HFF-Myc (cell line): ENCODE results near the gene TPSD1.
"Not testable (repeated sequence)": the region's sequence is repeated elsewhere in the genome, so short reads cannot be mapped to it uniquely, and the experiment has no call there.

Source experiments
- DNase-seq: peaks from one replicate; pipeline ENCODE4 v3.0.0-alpha.2; 2011; ENCODE audit warnings: low read depth; ENCODE audit errors: extremely low read depth
- H3K4me3 ChIP-seq: replicated peaks from 2 replicates; pipeline ENCODE4 v1.5.1; 2011; ENCODE audit warnings: low read depth, mild to moderate bottlenecking, control low read depth, low read length
- TF ChIP-seq, protein P1 (sequence below): IDR thresholded peaks from 2 replicates; pipeline ENCODE4 v1.5.1; 2012; ENCODE audit warnings: mild to moderate bottlenecking, low read depth, low read length, control low read depth; ENCODE audit errors: missing control alignments

The TPSD1 gene

DNA sequence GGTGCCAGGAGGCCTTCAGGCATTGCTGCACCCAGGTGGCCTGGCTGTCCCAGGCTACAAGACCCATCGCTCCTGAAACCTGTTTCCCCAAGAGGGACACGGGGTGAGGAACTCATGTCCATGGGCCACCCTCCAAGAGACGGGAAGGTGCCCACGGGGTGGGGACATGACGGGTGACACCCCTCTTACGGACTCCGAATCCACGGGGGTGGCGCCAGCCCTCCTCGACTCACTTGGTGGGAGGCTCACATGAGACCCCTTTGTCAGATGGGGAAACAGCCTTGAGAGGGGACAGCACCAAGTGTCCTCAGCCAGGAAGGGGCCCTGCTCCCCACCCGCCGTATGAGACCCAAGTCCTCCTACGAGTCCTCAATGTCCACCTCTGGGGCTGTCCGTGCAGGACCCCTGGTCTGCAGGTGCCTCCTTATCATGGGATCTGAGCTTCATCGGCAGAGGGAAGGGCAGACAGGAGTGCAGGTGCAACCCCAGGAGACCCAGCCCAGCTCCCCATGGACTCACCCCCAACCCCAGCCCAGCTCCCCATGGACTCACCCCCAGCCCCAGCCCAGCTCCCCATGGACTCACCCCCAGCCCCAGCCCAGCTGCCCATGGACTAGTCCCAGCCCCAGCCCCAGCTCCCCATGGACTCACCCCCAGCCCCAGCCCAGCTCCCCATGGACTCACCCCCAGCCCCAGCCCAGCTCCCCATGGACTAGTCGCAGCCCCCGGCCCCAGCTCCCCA lies 25.2 kb upstream of the TPSD1 start:
- H3K4me3 ChIP-seq, DNase-seq: not testable (repeated sequence)

DNA sequence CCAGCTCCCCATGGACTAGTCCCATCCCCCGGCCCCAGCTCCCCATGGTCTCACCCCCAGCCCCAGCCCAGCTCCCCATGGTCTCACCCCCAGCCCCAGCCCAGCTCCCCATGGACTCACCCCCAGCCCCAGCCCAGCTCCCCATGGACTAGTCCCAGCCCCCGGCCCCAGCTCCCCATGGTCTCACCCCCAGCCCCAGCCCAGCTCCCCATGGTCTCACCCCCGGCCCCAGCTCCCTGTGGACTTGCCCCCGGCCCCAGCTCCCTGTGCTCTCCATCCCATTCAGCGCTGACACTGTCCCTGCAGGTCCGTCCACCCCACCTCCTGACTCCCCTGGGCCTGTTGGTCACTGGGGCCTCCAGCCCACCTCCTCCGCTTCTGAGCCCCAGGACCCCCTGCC lies 24.6 kb upstream of the TPSD1 start:
- not testable (repeated sequence) for H3K4me3 ChIP-seq, DNase-seq

DNA sequence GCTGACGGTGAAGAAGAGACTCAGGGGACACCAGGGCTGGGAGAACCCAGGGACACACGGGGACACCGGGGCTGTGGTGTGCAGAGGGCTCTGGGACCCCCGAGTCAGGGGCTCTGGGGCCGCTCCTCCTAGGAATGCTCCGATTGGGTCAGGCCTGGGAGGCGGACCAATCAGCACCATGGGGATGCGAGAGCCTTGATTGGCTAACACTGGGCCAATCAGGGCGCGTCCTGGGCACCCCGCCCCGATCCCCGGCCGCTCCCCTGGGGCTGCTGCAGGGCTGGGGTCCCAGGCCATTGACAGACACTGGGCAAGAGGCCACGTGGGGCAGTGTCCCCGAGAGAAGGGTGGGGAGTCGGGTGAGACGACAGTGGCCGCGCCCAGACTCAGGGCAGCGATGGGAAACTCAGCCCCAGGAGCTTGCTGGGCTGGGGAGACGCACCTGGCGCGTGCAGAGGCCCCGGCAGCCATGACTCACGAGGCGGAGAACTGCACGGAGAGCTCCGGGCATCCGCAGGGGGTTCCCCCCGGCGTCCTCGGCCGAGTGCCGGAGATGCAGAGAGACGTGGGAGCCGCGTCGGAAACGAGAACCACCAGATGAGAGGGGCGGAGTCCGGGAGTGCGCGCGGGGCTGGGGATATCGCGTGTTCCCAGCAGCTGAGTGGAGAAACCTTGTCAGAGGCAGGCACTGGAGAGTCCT lies 23.7 kb upstream of the TPSD1 start:
- DNase-seq, H3K4me3 ChIP-seq: not testable (repeated sequence)

DNA sequence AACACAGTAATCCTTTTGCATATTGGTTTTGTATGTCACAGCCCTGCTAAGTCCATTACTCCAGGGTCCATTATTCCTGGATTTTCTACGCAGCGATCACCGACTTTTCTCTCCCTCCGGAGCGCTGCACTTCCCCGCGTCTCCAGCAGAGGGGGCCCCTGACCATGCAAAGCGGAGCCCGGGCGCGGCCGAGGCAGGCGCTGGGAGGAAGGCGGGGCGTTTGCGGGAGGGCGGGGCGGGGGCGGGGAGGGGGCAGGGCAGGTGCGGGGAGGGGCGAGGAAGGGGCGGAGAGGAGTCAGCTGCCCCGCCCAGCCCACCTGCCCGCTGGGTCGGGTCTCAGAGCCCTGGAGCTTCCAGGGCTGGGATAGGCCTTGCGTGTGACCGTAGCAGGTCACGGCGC lies 19.2 kb upstream of the TPSD1 start:
- not testable (repeated sequence) for H3K4me3 ChIP-seq, DNase-seq

DNA sequence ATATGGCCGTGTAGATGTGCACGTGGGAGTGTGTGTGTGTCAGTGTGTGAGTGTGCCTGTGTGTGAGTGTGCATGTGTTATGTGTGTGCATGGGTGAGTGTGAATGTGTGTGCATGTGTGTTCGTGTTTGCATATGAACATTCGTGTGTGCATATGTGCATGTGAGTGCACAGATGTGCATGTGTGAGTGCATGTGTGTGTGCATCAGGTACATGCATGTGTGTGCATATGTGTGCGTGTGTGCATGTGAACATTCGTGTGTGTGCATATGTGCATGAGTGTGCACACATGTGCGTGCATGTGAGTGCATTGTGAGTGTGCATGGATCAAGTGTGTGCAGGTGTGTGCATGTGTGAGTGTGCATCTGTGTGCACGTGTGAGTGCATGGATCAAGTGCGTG lies 17.9 kb upstream of the TPSD1 start:
- H3K4me3 ChIP-seq: no peak overlapping the region
- DNase-seq: no peak
- TF ChIP-seq, protein P1, sequence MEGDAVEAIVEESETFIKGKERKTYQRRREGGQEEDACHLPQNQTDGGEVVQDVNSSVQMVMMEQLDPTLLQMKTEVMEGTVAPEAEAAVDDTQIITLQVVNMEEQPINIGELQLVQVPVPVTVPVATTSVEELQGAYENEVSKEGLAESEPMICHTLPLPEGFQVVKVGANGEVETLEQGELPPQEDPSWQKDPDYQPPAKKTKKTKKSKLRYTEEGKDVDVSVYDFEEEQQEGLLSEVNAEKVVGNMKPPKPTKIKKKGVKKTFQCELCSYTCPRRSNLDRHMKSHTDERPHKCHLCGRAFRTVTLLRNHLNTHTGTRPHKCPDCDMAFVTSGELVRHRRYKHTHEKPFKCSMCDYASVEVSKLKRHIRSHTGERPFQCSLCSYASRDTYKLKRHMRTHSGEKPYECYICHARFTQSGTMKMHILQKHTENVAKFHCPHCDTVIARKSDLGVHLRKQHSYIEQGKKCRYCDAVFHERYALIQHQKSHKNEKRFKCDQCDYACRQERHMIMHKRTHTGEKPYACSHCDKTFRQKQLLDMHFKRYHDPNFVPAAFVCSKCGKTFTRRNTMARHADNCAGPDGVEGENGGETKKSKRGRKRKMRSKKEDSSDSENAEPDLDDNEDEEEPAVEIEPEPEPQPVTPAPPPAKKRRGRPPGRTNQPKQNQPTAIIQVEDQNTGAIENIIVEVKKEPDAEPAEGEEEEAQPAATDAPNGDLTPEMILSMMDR: no peak

DNA sequence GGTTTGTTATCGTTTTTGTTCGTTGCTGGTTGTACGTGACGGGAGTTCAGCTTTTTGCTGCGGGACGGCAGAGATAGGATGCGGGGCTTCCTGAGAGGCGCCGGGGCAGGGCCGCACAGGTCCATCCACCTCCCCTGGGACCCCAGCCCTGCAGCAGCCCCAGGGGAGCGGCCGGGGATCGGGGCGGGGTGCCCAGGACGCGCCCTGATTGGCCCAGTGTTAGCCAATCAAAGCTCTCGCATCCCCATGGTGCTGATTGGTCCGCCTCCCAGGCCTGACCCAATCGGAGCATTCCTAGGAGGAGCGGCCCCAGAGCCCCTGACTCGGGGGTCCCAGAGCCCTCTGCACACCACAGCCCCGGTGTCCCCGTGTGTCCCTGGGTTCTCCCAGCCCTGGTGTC lies 17.0 kb upstream of the TPSD1 start:
- H3K4me3 ChIP-seq, DNase-seq: not testable (repeated sequence)

DNA sequence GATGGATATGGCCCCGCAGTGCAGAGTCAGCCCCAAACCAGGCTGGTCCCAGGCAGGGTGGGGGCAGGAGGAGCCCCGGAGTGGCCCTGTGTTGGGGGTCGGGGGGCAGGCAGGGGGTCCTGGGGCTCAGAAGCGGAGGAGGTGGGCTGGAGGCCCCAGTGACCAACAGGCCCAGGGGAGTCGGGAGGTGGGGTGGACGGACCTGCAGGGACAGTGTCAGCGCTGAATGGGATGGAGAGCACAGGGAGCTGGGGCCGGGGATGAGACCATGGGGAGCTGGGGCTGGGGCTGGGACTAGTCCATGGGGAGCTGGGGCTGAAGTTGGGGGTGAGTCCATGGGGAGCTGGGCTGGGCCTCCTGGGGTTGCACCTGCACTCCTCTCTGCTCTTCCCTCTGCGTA lies 16.3 kb upstream of the TPSD1 start:
- H3K4me3 ChIP-seq, DNase-seq: not testable (repeated sequence)

DNA sequence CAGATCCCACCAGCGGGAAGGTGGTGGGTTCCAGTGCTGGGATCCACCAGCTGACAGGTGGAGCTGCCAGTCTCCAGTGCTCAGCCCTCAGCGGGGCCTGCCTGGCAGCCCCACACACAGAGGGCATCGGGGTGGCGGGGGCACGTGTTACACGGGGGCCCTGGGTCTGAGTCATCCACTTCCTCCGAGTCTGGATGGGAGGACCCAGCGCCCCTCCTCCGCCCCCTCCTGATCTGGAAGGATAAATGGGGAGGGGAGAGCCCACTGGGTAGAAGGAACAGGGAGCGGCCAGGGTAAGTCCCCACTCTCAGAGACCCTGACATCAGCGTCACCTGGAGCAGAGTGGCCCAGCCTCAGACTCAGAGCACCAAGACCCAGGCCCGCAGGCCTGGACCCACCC lies 15.4 kb upstream of the TPSD1 start, which contains the start of gene TPSAB1:
Gene TPSAB1 (plus strand): TSS at position 270 of the 400 bp plus-strand sequence. CDS start 234 bp downstream, outside the sequence.
- not testable (repeated sequence) for DNase-seq, H3K4me3 ChIP-seq

DNA sequence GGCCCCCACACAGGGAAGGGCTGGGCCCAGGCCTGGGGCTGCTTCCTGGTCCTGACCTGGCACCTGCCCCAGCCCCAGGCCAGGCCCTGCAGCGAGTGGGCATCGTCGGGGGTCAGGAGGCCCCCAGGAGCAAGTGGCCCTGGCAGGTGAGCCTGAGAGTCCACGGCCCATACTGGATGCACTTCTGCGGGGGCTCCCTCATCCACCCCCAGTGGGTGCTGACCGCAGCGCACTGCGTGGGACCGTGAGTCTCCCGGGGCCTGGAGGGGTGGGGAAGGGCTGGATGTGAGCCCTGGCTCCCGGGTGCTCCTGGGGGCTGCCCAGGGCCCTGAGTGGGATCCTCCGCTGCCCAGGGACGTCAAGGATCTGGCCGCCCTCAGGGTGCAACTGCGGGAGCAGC lies 14.8 kb upstream of the TPSD1 start:
- not testable (repeated sequence) for H3K4me3 ChIP-seq, DNase-seq

DNA sequence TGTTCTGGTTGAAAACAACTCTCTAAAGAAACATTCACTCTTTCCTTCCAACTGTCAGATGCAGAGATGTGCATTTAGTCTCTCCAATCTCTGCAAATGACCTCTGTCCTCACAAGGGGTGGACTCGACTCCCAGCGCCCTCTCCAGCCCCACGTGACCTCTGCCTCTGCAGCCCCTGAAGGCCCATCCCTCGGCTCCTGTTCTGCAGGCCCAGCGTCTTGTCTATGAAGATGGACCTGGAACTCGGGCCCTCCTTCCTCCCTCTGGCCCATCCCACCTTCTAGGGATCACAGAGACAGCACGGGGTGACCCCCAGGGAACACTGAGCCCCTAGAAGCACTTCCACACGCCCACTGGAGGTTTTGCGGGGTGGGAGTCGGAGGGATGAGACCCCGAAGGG lies 12.5 kb upstream of the TPSD1 start:
- DNase-seq, H3K4me3 ChIP-seq: not testable (repeated sequence)

DNA sequence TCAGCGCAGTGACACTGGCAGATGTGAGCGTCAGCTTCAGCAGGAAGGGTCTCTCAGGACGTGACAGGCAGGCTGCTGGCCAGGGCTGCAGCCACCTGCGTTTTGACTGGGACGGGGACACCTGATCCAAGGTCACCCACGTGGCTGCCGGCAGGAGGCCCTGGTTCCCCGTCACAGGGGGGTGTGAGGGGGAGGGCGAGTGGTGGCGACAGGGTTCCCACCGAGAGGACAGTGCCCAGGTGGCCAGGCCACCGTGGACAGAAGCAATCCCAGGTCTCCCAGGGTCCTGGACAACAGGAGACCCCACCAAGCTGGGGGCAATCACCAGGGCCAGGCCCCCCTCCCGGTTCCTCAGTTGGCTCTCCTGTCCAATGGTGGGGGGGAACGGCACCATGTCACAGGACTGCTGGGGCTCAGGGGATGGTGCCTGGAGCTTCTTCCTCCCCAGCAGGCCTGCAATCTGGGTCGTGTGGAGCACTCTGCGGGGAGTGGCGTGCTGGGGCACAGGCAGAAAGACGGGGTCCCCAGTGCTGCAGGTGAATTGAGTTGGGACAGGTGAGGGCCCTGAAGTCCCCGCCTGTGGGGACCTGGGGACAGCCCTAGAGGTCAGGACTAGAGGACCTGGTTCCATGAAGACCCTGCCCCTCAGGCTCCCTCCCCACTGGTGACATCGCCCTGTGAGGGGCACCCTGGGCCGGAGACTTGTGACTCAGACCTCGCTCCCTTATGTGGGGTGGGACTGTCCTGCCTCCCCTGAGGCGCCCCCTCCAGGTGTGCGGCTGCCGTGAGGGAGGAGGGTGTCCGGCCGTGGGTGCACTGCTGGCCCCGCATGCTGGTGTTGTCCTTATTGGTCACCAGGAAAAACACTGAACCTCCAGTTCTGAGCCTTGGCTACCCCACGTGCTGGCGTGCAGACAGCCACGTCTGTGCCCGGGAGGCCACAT lies 11.7 kb upstream of the TPSD1 start:
- H3K4me3 ChIP-seq, DNase-seq: not testable (repeated sequence)

DNA sequence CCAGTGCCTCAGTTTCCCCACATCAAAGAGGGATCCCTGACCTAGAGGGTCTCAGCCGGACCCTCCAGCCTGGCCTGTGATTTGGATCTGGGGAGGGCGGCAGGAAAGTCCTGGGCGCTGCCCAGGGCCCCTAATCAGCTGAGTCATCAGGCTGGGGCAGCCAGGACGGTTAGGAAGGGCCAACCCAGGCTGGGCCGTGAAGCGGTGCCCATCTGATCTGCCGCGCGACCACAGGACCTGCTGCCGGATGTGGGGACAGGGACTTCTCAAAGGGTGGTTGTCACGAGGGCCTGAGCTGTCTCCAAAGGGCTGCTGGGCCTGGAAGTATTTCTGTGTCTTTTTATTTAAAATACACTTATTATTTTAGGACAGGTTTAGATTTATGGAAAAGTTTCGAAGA lies 11.0 kb upstream of the TPSD1 start:
- no peak for DNase-seq
- TF ChIP-seq, protein P1: no peak
- H3K4me3 ChIP-seq: no peak overlapping the region
